H9 (cell line): Measurements from ENCODE around the gene CSNK1A1L. TPM values are rescaled to one million over a fixed set of nuclear protein-coding genes. Genes with fewer than 3 reads are reported as not detected.

Experiments
- DNase-seq: peaks from one replicate; pipeline ENCODE4 v3.0.0-alpha.2; 2017
- H2AFZ ChIP-seq: one replicate; pipeline ENCODE4 v1.6.1; 2013; ENCODE audit warnings: mild to moderate bottlenecking, low read length, control low read depth, moderate library complexity
- H2AK5ac ChIP-seq: 2 replicates; pipeline ENCODE4 v1.6.1; 2013; ENCODE audit warnings: low read length, control low read depth, mixed read lengths; ENCODE audit not compliant: insufficient read length
- H2BK120ac ChIP-seq: one replicate; pipeline ENCODE4 v1.6.1; 2013; ENCODE audit warnings: low read depth, mild to moderate bottlenecking, low read length, control low read depth, inconsistent platforms; ENCODE audit not compliant: poor library complexity, severe bottlenecking
- H2BK12ac ChIP-seq: 2 replicates; pipeline ENCODE4 v1.6.1; 2013; ENCODE audit warnings: low read length, control low read depth, mixed read lengths, low read depth; ENCODE audit not compliant: insufficient read length
- H2BK15ac ChIP-seq: 2 replicates; pipeline ENCODE4 v1.6.1; 2013; ENCODE audit warnings: low read depth, low read length, control low read depth
- H2BK20ac ChIP-seq: one replicate; pipeline ENCODE4 v1.6.1; 2013; ENCODE audit warnings: low read depth, mild to moderate bottlenecking, low read length, control low read depth, inconsistent platforms; ENCODE audit not compliant: poor library complexity, severe bottlenecking
- H2BK5ac ChIP-seq: 2 replicates; pipeline ENCODE4 v1.6.1; 2013; ENCODE audit warnings: low read length, control low read depth, mixed read lengths; ENCODE audit not compliant: insufficient read length
- H3K14ac ChIP-seq: 2 replicates; pipeline ENCODE4 v1.6.1; 2013; ENCODE audit warnings: low read length, control low read depth; ENCODE audit not compliant: insufficient read depth
- H3K18ac ChIP-seq: 2 replicates; pipeline ENCODE4 v1.6.1; 2013; ENCODE audit warnings: low read depth, mild to moderate bottlenecking, mixed read lengths, low read length, control low read depth; ENCODE audit not compliant: insufficient read length
- H3K23ac ChIP-seq: 2 replicates; pipeline ENCODE4 v1.6.1; 2013; ENCODE audit warnings: low read length, control low read depth, mixed read lengths, low read depth; ENCODE audit not compliant: insufficient read length
- H3K23me2 ChIP-seq: 2 replicates; pipeline ENCODE4 v1.6.1; 2013; ENCODE audit warnings: low read depth, mild to moderate bottlenecking, mixed read lengths, low read length, control low read depth; ENCODE audit not compliant: insufficient read length, poor library complexity, severe bottlenecking
- H3K27ac ChIP-seq: 2 replicates; pipeline ENCODE4 v1.5.1; 2013; ENCODE audit warnings: low read length, control low read depth, mixed read lengths, low read depth; ENCODE audit not compliant: insufficient read length
- H3K27me3 ChIP-seq: 2 replicates; pipeline ENCODE4 v1.6.1; 2013; ENCODE audit warnings: low read length, control low read depth, inconsistent platforms; ENCODE audit not compliant: insufficient read depth
- H3K4ac ChIP-seq: 2 replicates; pipeline ENCODE4 v1.6.1; 2013; ENCODE audit warnings: low read depth, mild to moderate bottlenecking, control low read depth, inconsistent platforms, low read length, moderate library complexity
- H3K4me1 ChIP-seq: 2 replicates; pipeline ENCODE4 v1.6.1; 2013; ENCODE audit warnings: low read length, control low read depth, inconsistent platforms; ENCODE audit not compliant: insufficient read depth
- H3K4me2 ChIP-seq: 2 replicates; pipeline ENCODE4 v1.6.1; 2013; ENCODE audit warnings: low read length, control low read depth, mixed read lengths; ENCODE audit not compliant: insufficient read length, insufficient read depth
- H3K56ac ChIP-seq: 2 replicates; pipeline ENCODE4 v1.6.1; 2013; ENCODE audit warnings: low read depth, mild to moderate bottlenecking, mixed read lengths, low read length, control low read depth; ENCODE audit not compliant: insufficient read length
- H3K79me1 ChIP-seq: 2 replicates; pipeline ENCODE4 v1.6.1; 2013; ENCODE audit warnings: low read depth, mild to moderate bottlenecking, moderate library complexity, low read length, control low read depth, inconsistent platforms; ENCODE audit not compliant: insufficient read depth, poor library complexity, severe bottlenecking
- H3K79me2 ChIP-seq: 2 replicates; pipeline ENCODE4 v1.6.1; 2013; ENCODE audit warnings: low read length, control low read depth, inconsistent platforms; ENCODE audit not compliant: insufficient read depth
- H3K9ac ChIP-seq: 2 replicates; pipeline ENCODE4 v1.6.1; 2013; ENCODE audit warnings: low read length, control low read depth, mixed read lengths; ENCODE audit not compliant: insufficient read length; ENCODE audit errors: extremely low read depth
- H3K9me3 ChIP-seq: one replicate; pipeline ENCODE4 v1.6.1; 2013; ENCODE audit warnings: low read depth, low read length, inconsistent platforms; ENCODE audit not compliant: control insufficient read depth
- H3T11ph ChIP-seq: one replicate; pipeline ENCODE4 v1.6.1; 2013; ENCODE audit warnings: mild to moderate bottlenecking, low read length, control low read depth, inconsistent platforms
- H4K20me1 ChIP-seq: one replicate; pipeline ENCODE4 v1.6.1; 2013; ENCODE audit not compliant: control insufficient read depth, insufficient read length, insufficient read depth
- H4K5ac ChIP-seq: 2 replicates; pipeline ENCODE4 v1.6.1; 2013; ENCODE audit warnings: low read depth, mild to moderate bottlenecking, mixed read lengths, low read length, control low read depth; ENCODE audit not compliant: insufficient read length
- H4K8ac ChIP-seq: replicated peaks from 2 replicates; pipeline ENCODE4 v1.6.1; 2013; ENCODE audit warnings: low read length, control low read depth, mixed read lengths, low read depth; ENCODE audit not compliant: insufficient read length
- H4K91ac ChIP-seq: 2 replicates; pipeline ENCODE4 v1.6.1; 2013; ENCODE audit warnings: low read depth, mild to moderate bottlenecking, moderate library complexity, mixed read lengths, low read length, control low read depth; ENCODE audit not compliant: insufficient read length
- H3K27ac Mint-ChIP-seq, 3 experiments: 2 replicates in 2 of 3; 3 replicates in 1 of 3; pipeline ENCODE4 v1.8.0; 2020 to 2021; ENCODE audit warnings: mixed read lengths in 3 of 3, mild to moderate bottlenecking in 1 of 3, moderate library complexity in 1 of 3
- H3K27me3 Mint-ChIP-seq: 2 replicates; pipeline ENCODE4 v1.8.0; 2021; ENCODE audit warnings: low read depth, mild to moderate bottlenecking, moderate library complexity, mixed read lengths
- H3K36me3 Mint-ChIP-seq, 3 experiments: 2 replicates in 2 of 3; 3 replicates in 1 of 3; pipeline ENCODE4 v1.8.0; 2020 to 2021; ENCODE audit warnings: low read depth in 3 of 3, mixed read lengths in 3 of 3; ENCODE audit not compliant: insufficient read depth in 1 of 3
- H3K4me1 Mint-ChIP-seq, 2 experiments: 2 replicates each; pipeline ENCODE4 v1.8.0; 2020; ENCODE audit warnings: mixed read lengths in 2 of 2
- H3K4me3 Mint-ChIP-seq, 2 experiments: 2 replicates in 1 of 2; 3 replicates in 1 of 2; pipeline ENCODE4 v1.8.0; 2020 to 2021; ENCODE audit warnings: mild to moderate bottlenecking in 2 of 2, mixed read lengths in 2 of 2, moderate library complexity in 1 of 2
- H3K9me3 Mint-ChIP-seq, 2 experiments: 2 replicates in 1 of 2; 3 replicates in 1 of 2; pipeline ENCODE4 v1.8.0; 2020; ENCODE audit warnings: mild to moderate bottlenecking in 2 of 2, mixed read lengths in 2 of 2, moderate library complexity in 1 of 2
- WGBS: extraction: QIAGEN DNeasy Blood & Tissue Kit; methylation state at CpG from one replicate; pipeline ENCODE4 v1.1.7; 2013; ENCODE audit warnings: missing lambda C conversion rate, low lambda C conversion rate, mixed read lengths; ENCODE audit not compliant: insufficient read length; ENCODE audit errors: extremely low coverage; 5-methylcytosine and 5-hydroxymethylcytosine counted together
- total RNA-seq: library from RNA; stranded (reverse); gene quantifications from 2 replicates; pipeline ENCODE4 v1.2.1, GENCODE V29; 2021
- TF ChIP-seq, protein P1 (sequence below): fragments of 200-600 bp; sonication (generic); conservative IDR thresholded peaks from 3 replicates; pipeline ENCODE4 v1.8.0; 2021; ENCODE audit warnings: antibody characterized with exemption, mild to moderate bottlenecking

CSNK1A1L gene
- total RNA-seq, 1 experiment from 2014 or later: not detected

DNA sequence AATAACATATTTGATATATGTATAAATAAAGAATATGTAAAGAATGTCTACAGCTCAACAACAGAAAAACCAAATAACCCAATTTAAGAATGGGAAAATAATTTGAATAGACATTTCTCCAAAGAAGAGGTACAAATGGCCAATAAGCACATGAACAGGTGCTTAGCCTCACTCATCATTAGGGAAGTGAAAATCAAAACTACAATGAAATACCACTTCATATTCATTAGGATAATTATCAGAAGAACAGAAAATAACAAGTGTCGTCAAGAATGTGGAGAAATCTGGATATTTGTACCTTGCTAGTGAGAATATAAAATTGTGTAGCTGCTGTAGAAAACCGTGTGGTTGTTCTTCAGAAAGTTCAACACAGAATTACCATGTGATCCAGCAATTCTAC lies 37.6 kb downstream of the CSNK1A1L start:
- Histone ChIP-seq H4K5ac (no peak overlapping the region), H3K14ac (no peak overlapping the region), H3K18ac (no peak overlapping the region), H2AFZ (no peak overlapping the region), H3K23me2 (no peaks in the 10 kb centered on the region), H2BK5ac (no peak overlapping the region), H3K79me2 (no peaks in the 10 kb centered on the region), H3K23ac (no peak overlapping the region), H3T11ph (no peak overlapping the region), H4K20me1 (no peaks in the 10 kb centered on the region), H3K9me3 (no peaks in the 10 kb centered on the region), H3K27ac (no peak overlapping the region), H4K8ac (no peak overlapping the region), H3K4ac (no peak overlapping the region), H2BK20ac (no peak overlapping the region), H2BK120ac (no peak overlapping the region), H3K79me1 (no peaks in the 10 kb centered on the region), H4K91ac (no peak overlapping the region), H3K9ac (no peak overlapping the region), H2BK15ac (no peak overlapping the region), H3K4me2 (no peak overlapping the region), H3K27me3 (no peaks in the 10 kb centered on the region), H3K4me1 (no peaks in the 10 kb centered on the region; the same call in 1 of the 2 replicates), H3K56ac (no peak overlapping the region), H2AK5ac (no peak overlapping the region), H2BK12ac (no peak overlapping the region)
- Mint-ChIP-seq H3K27me3 (no peaks in the 10 kb centered on the region), H3K36me3 (no peaks in the 10 kb centered on the region), H3K9me3 (no peaks in the 10 kb centered on the region), H3K27ac (no peak overlapping the region), H3K4me3 (no peak overlapping the region), H3K4me1 (peaks cover 12 to 19% of the 10 kb centered on the region in 2 experiments)
- no CpG with 5 or more reads among the region's 2 CpGs for WGBS
- TF ChIP-seq, protein P1, sequence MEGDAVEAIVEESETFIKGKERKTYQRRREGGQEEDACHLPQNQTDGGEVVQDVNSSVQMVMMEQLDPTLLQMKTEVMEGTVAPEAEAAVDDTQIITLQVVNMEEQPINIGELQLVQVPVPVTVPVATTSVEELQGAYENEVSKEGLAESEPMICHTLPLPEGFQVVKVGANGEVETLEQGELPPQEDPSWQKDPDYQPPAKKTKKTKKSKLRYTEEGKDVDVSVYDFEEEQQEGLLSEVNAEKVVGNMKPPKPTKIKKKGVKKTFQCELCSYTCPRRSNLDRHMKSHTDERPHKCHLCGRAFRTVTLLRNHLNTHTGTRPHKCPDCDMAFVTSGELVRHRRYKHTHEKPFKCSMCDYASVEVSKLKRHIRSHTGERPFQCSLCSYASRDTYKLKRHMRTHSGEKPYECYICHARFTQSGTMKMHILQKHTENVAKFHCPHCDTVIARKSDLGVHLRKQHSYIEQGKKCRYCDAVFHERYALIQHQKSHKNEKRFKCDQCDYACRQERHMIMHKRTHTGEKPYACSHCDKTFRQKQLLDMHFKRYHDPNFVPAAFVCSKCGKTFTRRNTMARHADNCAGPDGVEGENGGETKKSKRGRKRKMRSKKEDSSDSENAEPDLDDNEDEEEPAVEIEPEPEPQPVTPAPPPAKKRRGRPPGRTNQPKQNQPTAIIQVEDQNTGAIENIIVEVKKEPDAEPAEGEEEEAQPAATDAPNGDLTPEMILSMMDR: no peak
- DNase-seq: no peak
